Measurements from ENCODE around the gene SLIT3.

Gene SLIT3

GRCh38 chr5:169219961-169220360 lies 81.0 kb downstream of the SLIT3 start:
- no peak for DNase-seq (ENCODE audit: low read depth in 1 of 2, low spot score in 1 of 2)
- H3K27ac ChIP-seq (replicated peaks) = no peak overlapping the region
- TF ChIP-seq GABPA (IDR thresholded peaks at IDR 0.05; ENCODE audit: low read depth) (no peak), REST (IDR thresholded peaks at IDR 0.05; ENCODE audit: insufficient replicate concordance, low read depth) (no peak), POLR2AphosphoS5 (IDR thresholded peaks at IDR 0.05; ENCODE audit: low read depth) (no peak), CTCF (IDR thresholded peaks at IDR 0.05; ENCODE audit: insufficient read depth, low read length) (no peak), SPI1 (IDR thresholded peaks at IDR 0.05; ENCODE audit: borderline replicate concordance, low read depth) (no peak)
- H3K4me3 ChIP-seq (replicated peaks; ENCODE audit: insufficient read depth, low read length) = no peak overlapping the region
- no peaks in the 10 kb centered on the region for H3K27me3 ChIP-seq (ENCODE audit: insufficient read depth, poor library complexity, severe bottlenecking)

GRCh38 chr5:169219351-169219750 lies 81.6 kb downstream of the SLIT3 start:
- Histone ChIP-seq H3K27me3 (ENCODE audit: insufficient read depth, poor library complexity, severe bottlenecking) (no peaks in the 10 kb centered on the region), H3K27ac (replicated peaks) (no peak overlapping the region), H3K4me3 (replicated peaks; ENCODE audit: insufficient read depth, low read length) (no peak overlapping the region)
- TF ChIP-seq SPI1 (IDR thresholded peaks at IDR 0.05; ENCODE audit: borderline replicate concordance, low read depth) (no peak), CTCF (IDR thresholded peaks at IDR 0.05; ENCODE audit: insufficient read depth, low read length) (no peak), REST (IDR thresholded peaks at IDR 0.05; ENCODE audit: insufficient replicate concordance, low read depth) (no peak)
- no peak for DNase-seq (ENCODE audit: low read depth in 1 of 2, low spot score in 1 of 2)

GRCh38 chr5:169218861-169219260 lies 82.1 kb downstream of the SLIT3 start:
- DNase-seq (ENCODE audit: low read depth in 1 of 2, low spot score in 1 of 2) = no peak

More at GRCh38 chr5:169218861-169219260, 82.1 kb downstream of the SLIT3 start:
- Histone ChIP-seq H3K27me3 (ENCODE audit: insufficient read depth, poor library complexity, severe bottlenecking) (no peaks in the 10 kb centered on the region), H3K27ac (replicated peaks) (no peak overlapping the region), H3K4me3 (replicated peaks; ENCODE audit: insufficient read depth, low read length) (no peak overlapping the region)
- no peak for TF ChIP-seq POLR2AphosphoS5 (IDR thresholded peaks at IDR 0.05; ENCODE audit: low read depth)
- no peak for TF ChIP-seq SPI1 (IDR thresholded peaks at IDR 0.05; ENCODE audit: borderline replicate concordance, low read depth)
- no peak for TF ChIP-seq REST (IDR thresholded peaks at IDR 0.05; ENCODE audit: insufficient replicate concordance, low read depth)
- TF ChIP-seq CTCF (IDR thresholded peaks at IDR 0.05; ENCODE audit: insufficient read depth, low read length) = no peak
- no peak for TF ChIP-seq GABPA (IDR thresholded peaks at IDR 0.05; ENCODE audit: low read depth)
